ENCODE measurements around the gene RTKN2. TPM values are rescaled to one million over a fixed set of nuclear protein-coding genes. Genes with fewer than 3 reads are reported as not detected.

Gene RTKN2
- polyA plus RNA-seq, 1 experiment = 1.4 TPM

GRCh38 chr10:62153191-62153590, 115.5 kb downstream of the RTKN2 start:
- peak; percentile 29 for DNase-seq (ENCODE audit: low read depth, low spot score)
- POLR2A ChIA-PET = interaction anchor here (1.3 kb wide), 1 partner anchor 13 kb away, joined by 3 read pairs; no protein-coding TSS in a partner anchor

GRCh38 chr10:62149621-62150020, 119.0 kb downstream of the RTKN2 start:
- no peak for TF ChIP-seq CTCF (IDR thresholded peaks at IDR 0.05; ENCODE audit: low read depth, low read length)
- CTCF ChIA-PET = no interaction called here
- Histone ChIP-seq H3K9me3 (ENCODE audit: control insufficient read depth, insufficient read depth, low read length) (no peaks in the 10 kb centered on the region), H3K27ac (ENCODE audit: low read depth, low read length) (no peak overlapping the region), H3K4me3 (ENCODE audit: low read depth, low read length) (no peak overlapping the region), H3K27me3 (ENCODE audit: control insufficient read depth, insufficient read depth, low read length) (no peaks in the 10 kb centered on the region)
- POLR2A ChIA-PET = no interaction called here
- DNase-seq (ENCODE audit: low read depth, low spot score) = no peak

More at GRCh38 chr10:62153191-62153590, 115.5 kb downstream of the RTKN2 start:
- CTCF ChIA-PET = no interaction called here
- Histone ChIP-seq H3K27ac (ENCODE audit: low read depth, low read length) (no peak overlapping the region), H3K27me3 (ENCODE audit: control insufficient read depth, insufficient read depth, low read length) (no peaks in the 10 kb centered on the region), H3K4me3 (ENCODE audit: low read depth, low read length) (no peak overlapping the region), H3K9me3 (ENCODE audit: control insufficient read depth, insufficient read depth, low read length) (no peaks in the 10 kb centered on the region)
- TF ChIP-seq CTCF (IDR thresholded peaks at IDR 0.05; ENCODE audit: low read depth, low read length) = no peak

DNA sequence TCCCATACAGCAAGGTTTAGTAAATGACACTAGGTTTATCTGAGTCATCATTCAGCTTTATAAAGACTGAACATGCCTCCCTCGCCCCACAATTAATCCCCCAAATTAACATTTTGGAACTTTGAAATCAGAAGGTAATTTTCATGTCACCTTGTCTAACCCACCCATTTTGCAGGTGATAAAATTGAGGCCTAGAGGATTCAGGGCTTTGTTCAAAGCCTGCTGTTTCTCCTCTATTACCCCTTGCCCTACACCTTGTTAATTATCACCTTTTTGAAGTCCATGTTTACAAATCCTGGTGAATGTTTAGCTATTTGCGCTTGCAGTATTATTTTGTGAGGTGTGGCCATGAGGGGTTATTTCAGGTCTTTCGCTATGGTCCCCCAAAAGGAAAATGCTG, 120.5 kb downstream of the RTKN2 start:
- ChIA-PET POLR2A (no interaction called here), CTCF (interaction anchor here (1.6 kb wide), 1 partner anchor 10 kb away, joined by 6 read pairs; no protein-coding TSS in a partner anchor)
- no peaks in the 10 kb centered on the region for H3K9me3 ChIP-seq (ENCODE audit: control insufficient read depth, insufficient read depth, low read length)
- H3K4me3 ChIP-seq (ENCODE audit: low read depth, low read length) = no peak overlapping the region
- no peak for TF ChIP-seq CTCF (IDR thresholded peaks at IDR 0.05; ENCODE audit: low read depth, low read length)
- no peak for DNase-seq (ENCODE audit: low read depth, low spot score)
- no peak overlapping the region for H3K27ac ChIP-seq (ENCODE audit: low read depth, low read length)
- no peaks in the 10 kb centered on the region for H3K27me3 ChIP-seq (ENCODE audit: control insufficient read depth, insufficient read depth, low read length)

GRCh38 chr10:62147425-62147824, 121.2 kb downstream of the RTKN2 start:
- ChIA-PET CTCF (interaction anchor here (1.6 kb wide), 1 partner anchor 10 kb away, joined by 6 read pairs; no protein-coding TSS in a partner anchor), POLR2A (no interaction called here)
- no peaks in the 10 kb centered on the region for H3K27me3 ChIP-seq (ENCODE audit: control insufficient read depth, insufficient read depth, low read length)
- no peak for DNase-seq (ENCODE audit: low read depth, low spot score)
- no peak overlapping the region for H3K4me3 ChIP-seq (ENCODE audit: low read depth, low read length)
- TF ChIP-seq CTCF (IDR thresholded peaks at IDR 0.05; ENCODE audit: low read depth, low read length) = 0 out of 2 replicates have a peak, but pooled peaks have one; percentile 6
- H3K9me3 ChIP-seq (ENCODE audit: control insufficient read depth, insufficient read depth, low read length) = no peaks in the 10 kb centered on the region
- H3K27ac ChIP-seq (ENCODE audit: low read depth, low read length) = no peak overlapping the region

DNA sequence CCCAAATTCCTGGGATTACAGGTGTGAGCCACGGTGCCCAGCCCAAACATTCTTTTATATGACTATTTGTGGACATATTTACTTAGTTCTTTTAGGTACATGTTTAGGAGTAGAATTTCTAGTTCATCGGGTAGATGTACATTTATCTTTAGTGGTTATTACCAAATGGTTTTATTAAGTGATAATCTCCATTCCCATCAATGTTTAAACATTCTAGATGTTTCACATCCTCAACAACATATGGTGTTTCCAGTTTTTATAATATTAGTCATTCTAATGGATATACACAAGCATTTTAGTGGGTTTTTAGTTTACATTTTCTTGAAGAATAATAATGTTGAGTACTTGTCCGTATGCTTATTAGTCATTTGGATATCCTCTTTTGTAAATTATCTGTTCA, 131.7 kb downstream of the RTKN2 start:
- peak overlapping the region; percentile 65 for H3K27ac ChIP-seq (ENCODE audit: low read depth, low read length)

More for the DNA sequence above, 131.7 kb downstream of the RTKN2 start:
- Histone ChIP-seq H3K27me3 (ENCODE audit: control insufficient read depth, insufficient read depth, low read length) (no peaks in the 10 kb centered on the region), H3K9me3 (ENCODE audit: control insufficient read depth, insufficient read depth, low read length) (peaks cover 4% of the 10 kb centered on the region; the same call in 1 of the 2 replicates), H3K4me3 (ENCODE audit: low read depth, low read length) (no peak overlapping the region)
- CTCF ChIA-PET = no interaction called here
- POLR2A ChIA-PET = interaction anchor here (0.7 kb wide), 1 partner anchor 100 kb away, joined by 3 read pairs; no protein-coding TSS in a partner anchor
- DNase-seq (ENCODE audit: low read depth, low spot score) = peak; percentile 44
- TF ChIP-seq CTCF (IDR thresholded peaks at IDR 0.05; ENCODE audit: low read depth, low read length) = no peak

Data from AG04450 (cell line).